HG02943 (cell line): ENCODE data around the gene FTH1.
A peak's percentile ranks its signal among the peaks of the same experiment; 100 is the strongest.

Source experiments
- ATAC-seq: cut with Tn5 transposase; IDR thresholded peaks from one replicate; pipeline ENCODE4 v1.9.1; 2021; ENCODE audit warnings: mild to moderate bottlenecking, low read depth, moderate library complexity; ENCODE audit not compliant: unreplicated experiment

Gene FTH1

DNA sequence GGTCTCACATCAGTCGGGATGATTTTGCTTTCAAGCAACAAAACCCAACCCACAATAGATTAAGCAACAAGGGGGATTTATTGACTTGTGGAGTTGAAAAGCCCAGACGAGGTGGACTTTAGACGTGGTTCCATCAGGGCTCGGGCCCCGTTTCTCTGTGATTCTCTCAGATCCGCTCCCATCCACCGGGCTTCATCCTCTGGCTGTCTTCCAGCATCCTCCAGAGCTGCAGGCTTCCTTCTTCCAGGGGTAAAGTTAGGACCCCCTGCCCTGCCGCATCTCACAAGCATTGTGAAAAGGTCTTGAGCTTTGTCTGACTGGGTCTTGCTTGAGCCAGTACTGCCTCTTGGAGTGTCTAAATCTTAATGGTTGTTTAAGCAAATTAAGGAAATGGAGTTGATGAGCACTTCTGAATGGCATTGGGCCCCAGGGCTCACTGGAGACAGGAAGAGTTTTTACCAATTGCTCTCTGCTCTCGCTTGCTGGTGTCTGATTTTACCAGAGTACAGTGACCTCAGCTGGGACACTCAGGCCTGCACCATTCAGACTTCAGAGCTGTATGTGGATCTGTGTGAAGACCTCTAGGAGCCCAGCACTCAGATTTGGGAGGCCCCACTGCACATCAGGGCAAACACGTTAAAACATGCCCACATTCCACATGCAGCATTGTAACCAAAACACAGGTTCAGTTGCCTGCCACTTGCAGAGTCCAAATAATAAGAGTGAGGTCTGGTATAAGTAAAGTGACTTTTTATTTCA lies 13.5 kb upstream of the FTH1 start:
- no peak for ATAC-seq

DNA sequence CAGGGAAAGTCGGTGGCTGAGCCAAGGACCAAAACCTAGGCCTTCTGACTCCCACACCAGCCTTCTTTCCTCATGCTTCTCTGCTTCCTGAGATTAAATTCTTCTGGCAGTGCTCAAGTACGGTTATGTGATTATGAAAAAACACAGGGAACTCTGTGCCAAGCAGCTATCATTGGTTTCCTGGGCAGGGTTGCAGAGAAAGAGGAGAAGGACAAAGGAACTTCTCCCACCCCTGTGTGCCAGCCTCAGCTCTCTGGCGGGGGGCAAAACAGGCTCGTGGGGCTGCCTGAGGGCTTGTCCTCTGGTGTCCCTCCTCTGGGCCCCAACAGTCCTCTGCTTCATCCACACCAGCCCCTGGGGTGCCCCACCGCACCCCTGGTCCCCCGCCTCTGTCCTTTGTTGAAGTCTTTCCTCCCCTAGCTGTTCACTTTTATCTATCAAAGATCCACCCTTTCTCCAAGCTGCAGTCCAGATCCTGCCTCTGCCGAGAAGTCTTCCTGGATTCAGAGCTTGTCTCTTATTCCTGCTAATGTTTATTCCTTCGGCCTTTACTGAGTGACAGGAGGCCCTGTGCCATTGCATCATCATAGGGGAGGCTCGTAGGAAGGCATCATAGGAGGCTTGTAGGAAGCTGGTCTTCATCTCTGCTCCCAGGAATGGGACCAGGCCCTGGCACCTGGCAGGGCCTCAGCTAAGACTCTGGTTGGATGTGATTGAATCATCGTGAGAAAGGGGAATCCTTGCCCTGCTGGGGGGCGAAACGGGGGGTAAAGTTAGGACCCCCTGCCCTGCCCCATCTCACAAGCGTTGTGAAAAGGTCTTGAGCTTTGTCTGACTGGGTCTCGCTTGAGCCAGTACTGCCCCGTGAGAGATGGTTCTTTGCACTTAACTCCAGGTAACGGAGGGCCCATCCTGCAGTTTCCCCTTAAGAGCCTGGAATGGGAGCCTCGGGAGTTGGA lies 11.5 kb upstream of the FTH1 start:
- no peak for ATAC-seq

DNA sequence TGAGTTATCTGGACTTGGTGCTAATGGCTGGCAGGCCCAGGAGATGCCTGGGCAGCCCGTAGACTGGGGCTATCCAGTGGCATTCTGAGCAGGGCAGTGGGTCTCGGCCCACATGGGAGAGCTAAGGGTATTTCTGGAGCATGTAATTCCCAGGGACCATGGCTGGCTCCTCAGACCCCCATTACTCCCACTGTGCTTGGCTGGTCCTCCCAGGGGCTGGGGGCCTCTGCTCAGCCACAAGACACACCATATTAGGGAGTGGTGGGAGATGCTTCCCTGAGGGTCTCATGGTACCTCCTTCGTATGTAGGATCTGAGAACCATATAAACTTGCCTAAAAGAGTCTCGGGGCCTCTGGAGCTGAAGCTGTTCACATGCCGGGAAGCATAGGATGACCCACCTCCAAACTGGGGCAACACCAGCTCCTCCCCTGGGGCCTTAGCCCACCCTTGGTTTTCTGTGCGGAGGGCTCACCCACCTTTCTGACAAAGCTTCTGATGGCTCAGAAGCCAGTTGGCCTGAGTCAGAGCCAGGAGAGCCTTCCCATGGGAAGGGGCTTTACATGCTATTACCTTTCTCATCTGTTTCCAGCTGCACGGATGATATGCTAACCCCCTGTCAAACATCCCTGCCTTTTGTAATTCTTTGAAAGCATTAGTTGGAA lies 9.5 kb upstream of the FTH1 start:
- no peak for ATAC-seq

DNA sequence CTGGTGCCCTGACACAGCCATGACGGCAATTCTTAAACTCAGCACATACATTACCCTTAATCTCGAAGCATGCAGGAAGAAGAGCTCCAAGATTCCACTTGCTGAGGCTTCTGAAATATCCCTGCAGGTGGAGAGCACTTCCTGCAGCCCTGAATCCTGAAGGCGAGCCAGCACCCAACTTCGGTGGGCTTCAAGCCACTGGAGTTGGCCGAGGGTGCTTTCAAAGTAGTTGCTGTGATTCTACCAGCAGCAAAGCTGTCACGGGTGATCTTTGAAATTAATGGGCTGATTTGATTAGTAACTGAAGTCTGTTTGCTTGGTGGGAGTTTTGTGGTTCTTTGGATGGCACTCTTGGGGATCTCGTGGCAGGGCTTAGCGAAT lies 9.0 kb upstream of the FTH1 start:
- ATAC-seq: no peak

DNA sequence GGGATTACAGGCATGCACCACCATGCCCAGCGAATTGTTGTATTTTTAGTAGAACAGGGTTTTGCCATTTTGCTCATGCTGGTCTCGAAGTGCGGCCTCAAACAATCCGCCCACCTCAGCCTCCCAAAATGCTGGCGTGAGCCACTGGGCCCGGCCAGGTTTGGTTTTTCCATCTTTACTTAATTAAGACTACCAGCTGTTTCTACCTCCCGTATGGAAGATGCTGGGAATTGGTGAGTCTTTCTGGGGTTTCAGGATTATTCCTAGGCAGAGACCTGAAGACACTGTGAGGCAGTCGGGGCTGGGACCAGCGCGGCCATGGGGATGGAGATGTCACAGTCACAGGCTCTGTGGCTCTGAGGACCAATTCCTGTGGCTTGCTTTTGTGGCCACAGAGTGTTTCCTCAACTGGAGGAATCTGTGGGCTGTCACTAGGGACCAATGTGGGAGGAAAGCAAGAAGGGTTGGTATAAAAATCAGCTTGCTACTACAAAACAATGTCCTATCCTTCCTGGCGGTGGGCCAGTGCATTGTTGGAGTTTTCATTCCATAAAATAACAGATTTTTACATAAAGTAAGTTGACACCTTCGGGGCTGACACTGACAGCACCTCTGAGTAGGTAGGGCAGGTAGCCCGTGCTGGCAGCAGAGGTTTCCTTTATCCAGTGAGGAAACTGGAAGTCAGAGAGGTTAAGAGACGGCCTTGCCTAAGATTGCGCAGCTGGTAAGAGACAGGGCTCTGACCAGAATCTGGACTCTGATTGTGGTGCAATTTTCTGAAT lies 8.4 kb upstream of the FTH1 start:
- no peak for ATAC-seq

DNA sequence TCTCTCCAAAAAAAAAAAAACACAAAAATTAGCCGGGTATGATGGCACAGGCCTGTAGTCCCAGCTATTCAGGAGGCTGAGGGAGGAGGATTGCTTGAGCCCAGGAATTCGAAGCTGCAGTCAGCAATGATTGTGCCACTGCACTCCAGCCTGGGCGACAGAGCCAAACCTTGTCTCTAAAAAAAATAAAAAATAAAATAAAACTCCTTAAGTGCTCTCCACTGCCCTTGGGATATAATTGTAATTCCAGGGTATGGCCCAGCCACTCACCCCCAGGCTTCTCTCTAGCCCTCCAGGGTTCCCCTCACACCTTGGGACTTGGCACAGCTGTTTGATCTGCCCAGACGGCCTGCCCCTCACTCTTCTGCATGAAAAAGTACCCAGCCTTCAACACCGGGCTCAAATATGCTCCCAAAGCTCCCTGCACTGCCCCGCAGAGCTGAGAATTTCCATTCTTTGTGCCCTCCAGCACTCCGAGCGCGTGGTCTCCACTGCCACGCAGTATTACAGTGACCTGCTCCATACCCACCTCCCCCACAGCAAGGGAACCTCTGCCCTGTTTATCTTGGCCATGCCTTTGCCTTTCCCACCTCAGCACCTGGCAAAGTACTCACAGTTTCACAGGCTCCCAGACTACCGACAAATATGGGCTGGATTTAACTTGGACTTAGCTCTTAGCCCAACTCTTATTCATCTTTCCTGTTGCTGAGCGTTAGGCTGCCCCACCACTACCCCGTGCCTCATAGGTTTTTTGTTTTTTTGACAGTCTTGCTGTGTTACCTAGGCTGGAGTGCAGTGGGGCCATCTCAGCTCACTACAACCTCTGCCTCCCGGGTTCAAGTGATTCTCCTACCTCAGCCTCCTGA lies 7.6 kb upstream of the FTH1 start:
- ATAC-seq: no peak

DNA sequence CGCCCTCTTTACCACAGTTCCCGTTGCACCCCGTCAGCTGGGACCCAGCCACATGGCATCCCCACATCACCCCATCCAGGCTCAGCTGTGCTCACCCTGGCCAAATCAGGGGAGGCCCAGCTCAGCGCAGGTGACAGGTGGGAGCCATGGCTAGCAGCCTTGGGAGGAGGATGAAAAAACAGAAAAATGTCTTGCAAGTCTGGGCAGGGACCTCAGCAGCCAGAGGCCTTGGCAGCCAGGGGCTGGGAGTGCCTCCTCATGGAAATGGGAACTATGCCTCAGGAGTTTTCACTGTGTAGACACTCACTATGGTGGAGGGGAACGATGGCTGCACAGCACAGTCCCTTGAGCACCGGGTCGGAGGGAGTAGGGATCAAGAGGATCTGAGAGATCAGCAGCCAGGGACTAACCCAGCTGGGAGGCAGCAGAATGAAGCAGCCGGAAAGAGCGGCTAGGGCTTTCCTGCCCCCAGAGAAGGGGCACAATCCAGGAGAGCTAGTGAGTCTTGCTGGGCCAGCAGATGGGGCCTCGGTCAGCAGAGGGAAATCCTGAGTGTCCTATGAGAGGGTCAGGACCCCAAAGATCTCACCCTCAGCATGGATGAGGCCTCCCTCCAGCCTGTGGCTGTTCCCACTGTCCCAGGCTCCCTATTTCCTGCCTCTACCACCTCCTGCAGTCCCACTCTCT lies 6.2 kb upstream of the FTH1 start:
- no peak for ATAC-seq

DNA sequence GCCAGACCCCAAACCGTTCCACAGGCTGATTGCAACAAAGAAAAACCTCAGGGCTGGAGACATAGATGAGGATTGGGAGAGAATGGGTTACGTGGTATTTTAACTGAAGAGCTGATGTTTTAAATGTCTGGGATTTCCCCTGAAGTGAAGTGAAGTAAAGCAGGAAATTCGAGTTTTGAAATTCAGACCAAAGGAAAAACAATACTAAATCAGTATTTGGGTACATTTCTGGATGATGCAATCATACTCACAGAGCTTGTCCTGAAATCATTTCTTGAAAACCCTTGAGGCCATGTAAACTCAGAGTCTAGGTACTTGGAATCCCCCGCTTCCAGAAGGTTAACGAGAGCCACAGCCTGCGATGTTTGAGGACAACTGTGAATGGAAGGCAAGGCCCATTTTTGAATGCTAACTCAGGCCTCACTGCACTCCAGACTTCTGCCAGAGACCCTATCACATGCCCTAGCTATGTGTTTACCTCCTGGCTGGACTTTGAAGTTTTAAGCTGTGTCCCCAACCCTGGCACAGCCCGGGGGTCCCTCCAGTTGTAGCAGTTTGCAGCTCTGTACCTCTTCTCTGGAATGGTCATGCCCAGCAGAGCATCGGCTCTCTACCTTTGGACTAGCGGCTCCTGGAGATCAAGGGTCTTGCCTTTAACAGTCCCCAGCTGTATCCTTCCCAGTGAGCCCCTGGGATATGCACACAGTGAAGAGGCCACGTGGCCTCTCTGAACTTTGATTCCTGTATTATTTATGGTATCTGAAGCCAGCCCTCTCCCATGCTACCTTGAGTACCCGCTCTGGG lies 5.4 kb upstream of the FTH1 start:
- ATAC-seq: no peak

DNA sequence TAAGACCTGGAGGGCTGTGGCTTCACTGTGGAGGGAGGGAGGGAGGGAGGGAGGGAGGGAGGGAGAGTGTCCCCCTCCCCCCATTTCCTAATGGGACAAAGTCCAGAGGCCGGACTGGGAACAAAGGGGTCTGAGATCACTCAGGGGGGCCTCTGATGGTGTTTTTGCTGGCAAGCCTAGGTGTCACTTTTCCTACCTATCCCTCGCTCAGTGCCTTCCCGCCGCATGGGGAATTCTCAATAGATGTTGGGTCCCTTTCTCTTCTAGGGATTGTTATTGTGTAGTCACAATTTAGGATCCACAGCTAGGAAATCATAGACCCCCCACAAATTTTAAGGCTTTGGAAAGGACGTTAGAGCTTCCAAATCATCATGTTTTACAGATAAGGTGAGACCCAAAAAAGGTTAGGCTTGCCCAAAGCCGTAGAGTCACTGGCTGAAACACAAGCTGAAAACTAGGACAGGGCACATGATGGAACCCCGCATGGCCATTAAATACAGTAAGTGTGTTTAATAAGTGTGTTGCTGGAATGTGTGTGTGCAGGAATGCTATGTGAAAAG lies 4.8 kb upstream of the FTH1 start:
- ATAC-seq: no peak

DNA sequence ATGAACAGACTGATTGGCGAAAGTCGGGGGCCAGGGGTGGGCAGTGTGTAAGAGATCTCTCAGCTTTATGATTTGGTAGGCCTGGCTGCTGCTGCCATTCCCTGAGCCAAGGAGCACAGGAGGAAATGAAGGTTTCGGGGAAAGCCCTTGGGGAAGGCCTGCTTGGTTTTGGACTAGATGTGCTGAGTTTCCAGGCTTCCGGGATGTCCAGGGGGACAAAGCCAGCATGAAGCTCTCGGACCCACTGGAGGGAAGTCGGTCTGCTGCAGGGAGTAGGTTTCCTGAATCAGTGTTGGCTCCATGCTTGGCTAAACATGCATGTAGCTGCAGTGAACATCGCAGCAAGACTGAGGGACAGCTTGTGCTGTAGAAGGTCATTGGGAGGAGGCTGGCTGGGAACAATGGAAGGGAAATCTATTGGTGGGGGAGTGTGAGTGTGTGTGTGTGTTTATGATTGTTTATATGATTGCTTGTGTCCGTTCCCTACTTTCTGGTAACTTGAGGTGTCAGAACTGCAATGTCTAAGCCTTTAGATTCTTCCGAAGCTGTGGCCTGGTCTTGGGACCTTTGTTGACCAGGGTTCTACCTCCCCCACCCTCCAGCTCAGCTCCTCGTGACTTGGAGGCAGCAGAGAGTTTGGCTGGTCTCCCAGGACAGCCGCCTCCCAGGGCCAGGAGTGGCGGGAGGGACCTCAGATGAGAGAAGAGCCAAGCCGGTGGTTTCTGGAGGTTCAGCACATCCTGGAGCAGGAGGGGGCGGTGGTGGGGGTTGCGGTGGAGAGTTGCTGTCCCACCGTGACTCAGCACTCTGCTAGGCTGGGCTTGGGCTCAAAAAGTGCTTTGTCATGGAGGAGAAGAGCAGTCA lies 4.0 kb upstream of the FTH1 start:
- ATAC-seq: no peak

DNA sequence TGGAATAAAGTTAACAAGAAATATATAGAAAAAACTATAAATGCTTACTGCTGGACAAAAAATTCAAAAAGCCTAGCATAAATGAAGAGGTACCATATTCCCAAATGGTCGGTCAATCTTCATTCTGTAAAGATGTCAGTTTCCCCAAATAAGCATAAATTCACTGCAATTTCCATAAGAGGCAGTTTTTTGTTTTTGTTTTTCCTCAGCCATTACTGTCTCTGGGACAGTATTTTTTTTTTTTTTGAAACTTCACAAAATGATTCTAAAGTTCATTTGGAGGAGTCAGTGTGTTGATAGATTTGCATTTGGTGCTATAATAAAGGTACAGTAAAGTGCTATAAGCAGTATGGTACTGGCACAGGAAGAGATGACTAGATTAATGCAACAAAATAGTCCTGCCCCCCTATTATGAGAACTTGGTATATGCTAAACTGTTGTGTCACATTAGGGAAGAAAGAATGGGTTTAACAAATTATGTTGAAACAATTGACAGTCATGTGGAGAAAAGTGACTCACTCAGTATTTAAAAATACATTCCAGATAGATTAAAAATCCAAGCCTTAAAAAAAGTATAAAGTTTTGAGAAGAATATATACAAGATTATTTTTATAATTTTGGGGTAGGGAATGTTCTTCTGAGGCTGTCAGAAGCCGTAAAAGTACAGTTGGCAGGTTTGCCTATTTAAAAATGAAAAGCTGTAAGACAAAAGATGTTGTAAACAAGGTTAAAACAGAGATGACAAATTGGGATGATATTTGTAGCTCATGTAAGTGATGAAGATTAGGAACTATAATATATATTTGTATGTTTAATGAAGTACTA lies 2.6 kb upstream of the FTH1 start:
- ATAC-seq: no peak

DNA sequence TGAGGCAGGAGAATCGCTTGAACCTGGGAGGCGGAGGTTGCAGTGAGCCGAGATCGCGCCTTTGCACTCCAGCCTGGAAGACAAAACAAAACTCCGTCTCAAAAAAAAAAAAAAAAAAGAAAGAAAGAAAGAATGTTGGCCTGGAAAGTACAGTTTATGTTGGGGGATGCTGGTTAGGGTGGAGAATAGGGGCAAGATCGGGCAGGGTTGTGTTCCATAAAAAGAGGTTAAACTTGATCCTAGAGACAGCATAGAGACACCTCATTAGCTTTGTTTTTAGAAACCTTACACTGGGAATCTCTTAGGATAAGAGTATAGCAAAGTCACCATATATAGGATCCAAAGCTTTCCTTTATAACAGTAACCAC lies 1.9 kb upstream of the FTH1 start:
- no peak for ATAC-seq

DNA sequence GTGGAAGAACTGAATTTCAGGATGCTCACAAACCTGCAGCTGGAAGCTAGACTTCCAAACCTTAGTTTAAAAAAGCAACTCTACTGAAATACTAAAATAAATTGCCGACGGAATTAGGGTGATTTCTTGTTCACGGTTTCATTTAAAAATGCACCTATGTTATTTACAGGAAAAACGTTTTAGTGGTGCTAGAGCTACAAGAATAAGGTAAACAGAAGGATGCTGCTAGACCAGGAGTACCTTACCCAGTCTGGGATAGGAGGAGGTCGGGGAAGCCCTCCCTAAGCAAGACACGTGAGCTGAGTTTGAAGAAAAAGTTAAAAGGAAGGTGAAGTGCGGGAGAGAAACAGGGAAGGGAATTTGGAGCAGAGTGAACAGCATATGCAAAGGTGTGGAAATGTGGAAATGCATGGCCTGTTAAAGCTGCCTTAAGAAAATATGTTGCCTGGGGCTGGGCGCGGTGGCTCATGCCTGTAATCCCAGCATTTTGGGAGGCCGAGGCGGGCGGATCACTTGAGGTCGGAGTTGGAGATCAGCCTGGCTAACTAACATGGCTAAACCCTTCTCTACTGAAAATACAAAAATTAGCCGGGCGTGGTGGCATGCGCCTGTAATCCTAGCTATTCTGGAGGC lies 1.4 kb upstream of the FTH1 start:
- no peak for ATAC-seq

DNA sequence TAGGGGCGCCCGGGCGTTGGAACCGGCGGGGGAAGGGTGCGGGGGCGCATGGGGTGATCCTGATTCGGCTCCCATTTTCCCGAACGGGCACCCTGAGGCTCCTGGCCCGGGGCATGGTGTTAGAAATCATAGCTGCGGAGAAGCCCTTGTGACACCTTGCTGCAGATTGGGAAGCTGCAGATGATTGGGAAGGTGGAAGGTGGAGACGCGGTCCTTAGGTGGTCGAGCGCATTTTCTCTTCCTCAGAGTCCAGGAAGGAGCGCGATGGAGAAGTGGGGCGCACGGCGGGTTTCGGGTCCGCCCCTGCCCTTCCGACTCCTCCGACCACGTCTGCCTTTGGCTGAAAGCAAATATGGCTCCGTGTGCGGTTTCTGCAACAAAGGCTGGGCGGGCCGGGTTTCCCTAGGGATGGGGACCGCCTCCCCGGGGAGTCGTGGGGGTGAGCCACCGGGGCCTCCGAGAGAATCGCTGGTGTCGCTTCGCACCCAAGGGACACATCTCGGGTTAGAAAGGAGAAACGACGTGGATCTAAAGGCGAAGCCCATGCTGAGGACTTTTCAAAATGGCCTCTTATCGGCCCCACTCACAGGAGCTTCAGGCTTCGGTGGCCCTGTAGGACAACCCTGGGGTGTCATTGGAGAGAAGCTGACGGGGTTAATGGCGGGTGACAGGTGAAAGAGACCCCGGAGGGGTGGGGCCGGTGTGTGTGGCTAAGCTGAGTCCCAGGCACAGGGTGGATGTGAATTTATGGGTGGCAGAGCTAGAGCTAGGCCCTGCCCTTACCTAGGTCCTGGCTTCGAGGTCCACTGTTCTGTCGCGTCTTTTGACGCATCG lies 707 bp upstream of the FTH1 start:
- peak; percentile 29 for ATAC-seq

DNA sequence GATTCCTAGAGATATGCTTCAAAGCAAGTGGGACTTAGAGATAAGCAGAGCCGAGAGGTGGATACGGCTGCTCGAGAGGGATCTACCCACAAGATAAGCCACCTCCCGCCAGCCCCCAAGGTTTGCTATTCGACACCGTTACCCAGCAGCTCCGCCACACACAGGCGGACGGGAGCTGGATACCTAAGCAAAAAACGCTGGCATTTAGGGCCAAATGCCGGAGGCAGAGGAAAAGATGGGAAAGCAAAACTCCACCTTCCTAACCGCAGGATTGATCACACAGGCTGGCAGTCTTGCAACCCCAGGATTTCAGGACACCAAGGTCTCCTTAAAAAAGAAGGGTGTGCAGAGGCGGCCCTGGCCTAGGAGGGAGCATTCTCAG lies 709 bp downstream of the FTH1 start:
- ATAC-seq: no peak
